Breast epithelium (tissue), 3 donors: ENCODE data around the gene TMEM131. TPM values are rescaled to one million over a fixed set of nuclear protein-coding genes. Genes with fewer than 3 reads are reported as not detected.

Source experiments
- total RNA-seq, 3 donors: library from RNA; depleted of rRNA; stranded (reverse); fragments of >200 nt; gene quantifications; one replicate each; pipeline ENCODE4 v1.1.0, GENCODE V29; 2016

TMEM131 gene
- total RNA-seq, 3 donors from 2014 or later = 30.6 to 47.4 (median 41.3) TPM

Other genes starting within 250 kb of the TMEM131 start
- not detected for gene VWA3B, start 91.2 kb upstream of the TMEM131 start, total RNA-seq